Astrocyte of the spinal cord (primary cell): Measurements from ENCODE around the gene MYOM1.

ENCODE experiments used
- DNase-seq: peaks from one replicate; pipeline ENCODE4 v3.0.0; 2011; ENCODE audit warnings: low read depth, low spot score
- H3K4me3 ChIP-seq: 2 replicates; pipeline ENCODE4 v1.5.1; 2011; ENCODE audit warnings: low read depth, mild to moderate bottlenecking, low read length, moderate library complexity
- CTCF ChIP-seq: IDR thresholded peaks from 2 replicates; pipeline ENCODE4 v1.5.1; 2012; ENCODE audit warnings: low read depth, mild to moderate bottlenecking, low read length, inconsistent platforms
- in situ Hi-C: cut with HindIII; loops from 2 replicates; pipeline ENCODE4 v1.10.0; 2017; ENCODE audit warnings: low sequenced_read_pairs

The MYOM1 gene

GRCh38 chr18:3154214-3154613 is 65.6 kb downstream of the MYOM1 start:
- no peak for TF ChIP-seq CTCF
- no peak for DNase-seq
- in situ Hi-C loops: no loop called here
- no peak overlapping the region for H3K4me3 ChIP-seq

- in situ Hi-C loops: no loop called here
- H3K4me3 ChIP-seq: no peak overlapping the region
- TF ChIP-seq CTCF: no peak
- DNase-seq: peak; percentile 27
Measured at GRCh38 chr18:3153107-3153704, 66.6 kb downstream of the MYOM1 start.

- no peak for DNase-seq
- TF ChIP-seq CTCF: no peak
- in situ Hi-C loops: no loop called here
- H3K4me3 ChIP-seq: no peak overlapping the region
Measured at GRCh38 chr18:3152294-3152693, 67.5 kb downstream of the MYOM1 start.

GRCh38 chr18:3151399-3152264 is 68.1 kb downstream of the MYOM1 start:
- H3K4me3 ChIP-seq: no peak overlapping the region
- peak; percentile 77 for TF ChIP-seq CTCF
- in situ Hi-C loops: no loop called here
- DNase-seq: peak; percentile 33

- no peak for DNase-seq
- in situ Hi-C loops: no loop called here
- H3K4me3 ChIP-seq: no peak overlapping the region
- no peak for TF ChIP-seq CTCF
Measured at GRCh38 chr18:3150688-3151087, 69.1 kb downstream of the MYOM1 start.

GRCh38 chr18:3150274-3150673 is 69.5 kb downstream of the MYOM1 start:
- no peak for TF ChIP-seq CTCF
- no peak overlapping the region for H3K4me3 ChIP-seq
- no peak for DNase-seq
- in situ Hi-C loops: no loop called here
